ENCODE data around the gene RUBCN.
A peak's percentile ranks its signal among the peaks of the same experiment; 100 is the strongest.

RUBCN gene

GRCh38 chr3:197736491-197737318 is at the start of gene RUBCN:
Gene RUBCN, minus strand, starts transcription at chr3:197736904. Its CDS starts 185 bp downstream, at chr3:197736719.
- peak; percentile 69 to 98 (median 95) for DNase-seq

GRCh38 chr3:197784019-197784585 is 47.4 kb upstream of the RUBCN start:
- DNase-seq: no peak

- DNase-seq: no peak
Observed at GRCh38 chr3:197782230-197782629, 45.5 kb upstream of the RUBCN start.

- no peak for DNase-seq
Observed at GRCh38 chr3:197775317-197775716, 38.6 kb upstream of the RUBCN start.

- DNase-seq: no peak
Observed at GRCh38 chr3:197761784-197762183, 25.1 kb upstream of the RUBCN start.

GRCh38 chr3:197758512-197758911 is 21.8 kb upstream of the RUBCN start:
- no peak for DNase-seq

GRCh38 chr3:197756704-197757103 is 20.0 kb upstream of the RUBCN start:
- DNase-seq: no peak

- DNase-seq: no peak
Observed at GRCh38 chr3:197753263-197753662, 16.6 kb upstream of the RUBCN start.

GRCh38 chr3:197752107-197752506 is 15.4 kb upstream of the RUBCN start:
- DNase-seq: no peak

GRCh38 chr3:197750858-197751737 is 14.4 kb upstream of the RUBCN start:
- DNase-seq: peak in 29 of 58 donors; percentile 3 to 72 (median 21)

GRCh38 chr3:197750396-197750831 is 13.7 kb upstream of the RUBCN start:
- peak in 44 of 58 donors; percentile 14 to 72 (median 40) for DNase-seq

- DNase-seq: peak; percentile 55 to 96 (median 89)
Observed at GRCh38 chr3:197749601-197750395, 13.1 kb upstream of the RUBCN start, which contains the start of gene FYTTD1. Gene FYTTD1, plus strand, starts transcription at chr3:197749883. Its CDS starts 89 bp downstream, at chr3:197749972.

GRCh38 chr3:197749315-197749600 is 12.6 kb upstream of the RUBCN start:
- peak in 22 of 58 donors; percentile 56 to 90 (median 79) for DNase-seq

GRCh38 chr3:197748597-197749314 is 12.1 kb upstream of the RUBCN start:
- DNase-seq: no peak

GRCh38 chr3:197746801-197747237 is 10.1 kb upstream of the RUBCN start:
- DNase-seq: peak in 1 of 58 donors; percentile 6

- DNase-seq: no peak
Observed at GRCh38 chr3:197746209-197746608, 9.5 kb upstream of the RUBCN start.

- no peak for DNase-seq
Observed at GRCh38 chr3:197742787-197743186, 6.1 kb upstream of the RUBCN start.

GRCh38 chr3:197737749-197738462 is 1.2 kb upstream of the RUBCN start:
- no peak for DNase-seq

- DNase-seq: peak in 1 of 58 donors; percentile 52
Observed at GRCh38 chr3:197737319-197737649, 580 bp upstream of the RUBCN start.
